BE2C (cell line): Measurements from ENCODE around the gene POLR2L.
A peak's percentile ranks its signal among the peaks of the same experiment; 100 is the strongest.

Source experiments
- DNase-seq: peaks from one replicate; pipeline ENCODE4 v3.0.0-alpha.2; 2020
- H3K27me3 ChIP-seq: fragments of 250-450 bp; sonication (Bioruptor Pico); 2 replicates; pipeline ENCODE4 v1.5.1; 2020; ENCODE audit warnings: mild to moderate bottlenecking
- H3K36me3 ChIP-seq: fragments of 250-450 bp; sonication (Bioruptor Pico); 2 replicates; pipeline ENCODE4 v1.5.1; 2020; ENCODE audit warnings: mild to moderate bottlenecking
- H3K4me1 ChIP-seq: fragments of 250-450 bp; sonication (Bioruptor Pico); 2 replicates; pipeline ENCODE4 v1.5.1; 2020
- H3K4me3 ChIP-seq: 2 replicates; pipeline ENCODE4 v1.5.1; 2011; ENCODE audit warnings: low read depth, low read length
- H3K9me3 ChIP-seq: fragments of 250-450 bp; sonication (Bioruptor Pico); 2 replicates; pipeline ENCODE4 v1.5.1; 2020
- CTCF ChIP-seq: IDR thresholded peaks from 2 replicates; pipeline ENCODE4 v1.5.1; 2012; ENCODE audit warnings: mild to moderate bottlenecking, low read depth, low read length

POLR2L gene

GRCh38 chr11:845872-846495 lies 3.7 kb upstream of the POLR2L start:
- H3K9me3 ChIP-seq, result no peaks in the 10 kb centered on the region
- no peak for DNase-seq
- H3K4me3 ChIP-seq, result no peak overlapping the region
- no peak for TF ChIP-seq CTCF
- H3K27me3 ChIP-seq, result no peaks in the 10 kb centered on the region; the same call in 1 of the 2 replicates
- H3K36me3 ChIP-seq, result no peaks in the 10 kb centered on the region
- H3K4me1 ChIP-seq, result peaks cover 8% of the 10 kb centered on the region

DNA sequence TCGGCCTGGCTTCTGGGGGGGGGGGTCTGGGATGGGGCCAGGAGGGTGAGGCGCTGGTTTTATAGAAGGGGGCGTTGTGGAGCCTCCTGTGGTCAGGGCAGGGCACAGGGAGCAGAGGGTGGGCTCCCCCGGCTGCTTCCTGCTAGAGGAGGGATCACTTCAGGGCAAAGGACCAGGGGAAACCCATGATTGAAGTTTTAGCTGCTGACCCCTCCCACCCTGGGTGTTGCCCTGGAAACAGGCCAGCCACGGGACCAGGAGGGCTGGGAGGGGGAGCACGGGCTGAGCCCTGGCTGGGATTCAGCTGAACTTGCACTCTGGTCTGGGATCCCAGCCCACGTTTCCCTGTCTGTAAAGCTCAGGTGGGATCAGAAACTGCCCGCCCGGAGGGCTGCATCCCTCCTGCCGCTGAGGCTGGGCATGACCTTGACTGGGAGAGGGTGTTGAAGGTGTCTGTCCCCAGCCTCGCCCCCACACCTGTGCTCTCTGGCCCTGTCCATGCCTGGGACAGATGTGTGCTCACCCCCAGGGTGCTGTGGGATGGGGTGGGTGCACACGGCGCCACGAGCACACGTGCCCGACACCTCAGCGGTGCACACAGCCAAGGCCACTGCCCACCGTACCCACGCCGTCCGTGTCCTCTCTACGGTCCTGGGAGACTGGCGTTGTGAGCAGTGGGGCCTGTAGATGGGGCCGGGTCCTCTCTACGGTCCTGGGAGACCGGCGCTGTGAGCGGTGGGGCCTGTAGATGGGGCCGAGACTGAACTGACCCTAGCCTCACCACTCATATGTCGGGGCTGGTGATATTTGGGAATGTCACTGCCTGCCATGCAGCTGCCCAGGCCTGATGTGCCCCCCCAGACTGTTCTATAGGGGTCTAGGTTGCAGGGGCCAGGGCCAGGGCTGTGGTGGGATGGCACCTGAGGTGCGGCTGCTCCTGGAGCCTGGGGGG lies 2.6 kb upstream of the POLR2L start:
- Histone ChIP-seq H3K27me3 (no peaks in the 10 kb centered on the region), H3K4me3 (no peak overlapping the region; the same call in 1 of the 2 replicates), H3K4me1 (peaks cover 8% of the 10 kb centered on the region), H3K9me3 (no peaks in the 10 kb centered on the region), H3K36me3 (peaks cover 2% of the 10 kb centered on the region)
- DNase-seq, result peak; percentile 74
- TF ChIP-seq CTCF, result no peak

GRCh38 chr11:843818-844692 lies 1.7 kb upstream of the POLR2L start:
- H3K9me3 ChIP-seq, result no peaks in the 10 kb centered on the region
- peaks cover 9% of the 10 kb centered on the region for H3K36me3 ChIP-seq
- peak overlapping the region; percentile 77 for H3K4me3 ChIP-seq
- no peak for TF ChIP-seq CTCF
- peaks cover 8% of the 10 kb centered on the region for H3K4me1 ChIP-seq
- DNase-seq, result no peak
- no peaks in the 10 kb centered on the region for H3K27me3 ChIP-seq

GRCh38 chr11:843086-843734 lies 881 bp upstream of the POLR2L start:
- no peak for DNase-seq
- no peaks in the 10 kb centered on the region for H3K27me3 ChIP-seq
- peaks cover 3% of the 10 kb centered on the region for H3K4me1 ChIP-seq

GRCh38 chr11:841981-842369 lies 354 bp downstream of the POLR2L start:
- TF ChIP-seq CTCF, result no peak
- DNase-seq, result no peak
- Histone ChIP-seq H3K27me3 (no peaks in the 10 kb centered on the region), H3K36me3 (peaks cover 16% of the 10 kb centered on the region), H3K4me3 (peak overlapping the region; percentile 77), H3K4me1 (peaks cover 3% of the 10 kb centered on the region), H3K9me3 (no peaks in the 10 kb centered on the region)

More at GRCh38 chr11:843086-843734, 881 bp upstream of the POLR2L start:
- no peaks in the 10 kb centered on the region for H3K9me3 ChIP-seq
- peak overlapping the region; percentile 77 for H3K4me3 ChIP-seq
- no peak for TF ChIP-seq CTCF
- H3K36me3 ChIP-seq, result peaks cover 16% of the 10 kb centered on the region
